Measurements from ENCODE around the gene SCG3.
"Not testable (repeated sequence)": the region's sequence is repeated elsewhere in the genome, so short reads cannot be mapped to it uniquely, and the experiment has no call there.

Gene SCG3

DNA sequence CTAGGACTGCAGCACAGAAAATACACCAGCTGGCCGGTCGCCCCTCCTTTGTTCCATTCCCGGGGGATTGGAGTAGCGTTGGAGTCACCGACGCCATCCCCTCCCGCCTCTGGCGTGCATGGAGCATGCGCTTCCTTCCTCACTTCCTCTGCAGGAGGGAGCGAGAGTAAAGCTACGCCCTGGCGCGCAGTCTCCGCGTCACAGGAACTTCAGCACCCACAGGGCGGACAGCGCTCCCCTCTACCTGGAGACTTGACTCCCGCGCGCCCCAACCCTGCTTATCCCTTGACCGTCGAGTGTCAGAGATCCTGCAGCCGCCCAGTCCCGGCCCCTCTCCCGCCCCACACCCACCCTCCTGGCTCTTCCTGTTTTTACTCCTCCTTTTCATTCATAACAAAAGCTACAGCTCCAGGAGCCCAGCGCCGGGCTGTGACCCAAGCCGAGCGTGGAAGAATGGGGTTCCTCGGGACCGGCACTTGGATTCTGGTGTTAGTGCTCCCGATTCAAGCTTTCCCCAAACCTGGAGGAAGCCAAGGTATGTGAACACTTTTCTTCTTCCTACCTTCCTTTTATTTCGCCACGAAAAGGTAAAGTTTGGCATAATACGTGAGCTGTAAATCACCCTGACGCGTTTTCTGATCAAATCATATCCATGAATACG is at the start of gene SCG3:
TSS of gene SCG3 (plus strand) at position 201 of the 661 bp plus-strand sequence. CDS start at position 454, 253 bp downstream.
- no peak for FAIRE-seq
- no peak for TF ChIP-seq POLR2A (IDR thresholded peaks at IDR 0.05; ENCODE audit: low read depth, low read length)
- DNase-seq (ENCODE audit: insufficient read length, low spot score) = no peak

DNA sequence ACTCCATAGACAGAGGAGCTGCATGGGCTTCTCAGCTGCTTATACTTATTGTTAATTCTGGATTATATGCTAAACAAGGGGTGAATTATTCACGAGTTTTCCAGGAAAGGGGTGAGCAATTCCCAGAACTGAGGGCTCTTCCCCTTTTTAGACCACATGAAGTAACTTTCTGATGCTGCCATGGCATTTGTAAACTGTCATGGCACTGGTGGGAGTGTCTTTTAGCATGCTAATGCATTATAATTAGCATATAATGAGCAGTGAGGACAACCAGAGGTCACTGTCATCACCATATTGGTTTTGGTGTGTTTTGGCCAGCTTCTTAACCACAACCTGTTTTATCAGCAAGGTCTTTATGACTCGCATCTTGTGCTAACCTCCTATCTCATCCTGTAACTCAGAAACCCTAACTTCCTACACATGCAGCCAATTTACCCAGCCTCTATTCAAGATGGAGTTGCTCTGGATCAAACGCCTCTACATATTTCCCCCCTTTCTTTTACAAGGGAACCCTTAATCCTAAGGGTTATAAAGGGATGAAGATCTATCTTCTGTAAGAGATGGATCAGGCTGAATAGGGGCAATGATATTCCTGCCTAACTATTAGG is 46.6 kb upstream of the SCG3 start:
- TF ChIP-seq POLR2A (IDR thresholded peaks at IDR 0.05; ENCODE audit: low read depth, low read length) = no peak
- FAIRE-seq = no peak
- DNase-seq (ENCODE audit: insufficient read length, low spot score) = no peak

DNA sequence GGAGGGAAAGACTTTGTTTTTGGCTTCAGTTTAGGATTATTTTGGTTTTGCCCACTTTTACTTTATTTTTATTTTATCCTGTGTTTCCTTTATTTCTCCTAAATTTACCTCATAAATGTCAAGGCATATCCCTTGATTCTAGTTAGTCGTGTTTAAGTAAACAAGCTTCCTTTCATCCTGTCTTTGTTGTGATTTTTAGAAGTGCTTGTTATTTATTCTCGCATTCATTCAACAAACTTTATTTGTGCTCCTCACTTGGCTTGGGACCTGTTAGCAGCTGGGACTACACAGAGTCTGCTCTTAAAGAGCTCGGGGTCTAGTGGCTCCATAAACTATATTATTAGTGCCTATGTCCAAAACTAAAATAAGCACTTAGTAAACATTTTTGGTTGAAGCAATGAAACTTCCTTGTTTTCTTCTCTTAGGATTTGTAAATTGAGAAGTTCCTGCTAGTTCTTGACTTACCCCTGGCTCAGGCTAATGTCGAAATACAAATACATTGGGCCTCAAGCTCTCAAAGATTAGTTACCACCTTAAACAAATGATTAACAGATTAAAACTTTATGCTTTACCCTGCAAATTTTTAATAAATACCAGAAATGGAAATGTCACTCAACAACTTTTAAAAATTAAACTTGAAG is 39.7 kb upstream of the SCG3 start:
- FAIRE-seq = no peak
- DNase-seq (ENCODE audit: insufficient read length, low spot score) = no peak
- TF ChIP-seq POLR2A (IDR thresholded peaks at IDR 0.05; ENCODE audit: low read depth, low read length) = no peak

DNA sequence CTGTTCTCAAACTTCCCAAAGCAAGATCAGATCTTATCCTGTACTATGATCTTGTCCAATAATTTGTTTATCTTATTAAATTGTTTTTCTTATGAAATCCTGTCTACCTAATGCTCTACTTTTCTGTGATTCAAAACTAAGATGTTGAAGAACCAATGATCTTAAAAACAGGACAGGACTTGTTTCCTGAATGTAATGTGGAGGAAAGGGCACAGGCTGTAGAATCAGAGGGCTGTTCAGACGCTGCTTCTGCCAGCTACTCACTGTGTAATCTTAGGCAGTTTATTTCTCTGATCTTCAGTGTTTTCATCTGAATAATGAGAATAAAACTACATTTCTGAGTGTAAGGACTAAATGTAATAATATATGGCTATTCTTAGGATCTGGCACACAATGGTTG is 38.6 kb upstream of the SCG3 start:
- no peak for FAIRE-seq
- no peak for TF ChIP-seq POLR2A (IDR thresholded peaks at IDR 0.05; ENCODE audit: low read depth, low read length)
- DNase-seq (ENCODE audit: insufficient read length, low spot score) = no peak

DNA sequence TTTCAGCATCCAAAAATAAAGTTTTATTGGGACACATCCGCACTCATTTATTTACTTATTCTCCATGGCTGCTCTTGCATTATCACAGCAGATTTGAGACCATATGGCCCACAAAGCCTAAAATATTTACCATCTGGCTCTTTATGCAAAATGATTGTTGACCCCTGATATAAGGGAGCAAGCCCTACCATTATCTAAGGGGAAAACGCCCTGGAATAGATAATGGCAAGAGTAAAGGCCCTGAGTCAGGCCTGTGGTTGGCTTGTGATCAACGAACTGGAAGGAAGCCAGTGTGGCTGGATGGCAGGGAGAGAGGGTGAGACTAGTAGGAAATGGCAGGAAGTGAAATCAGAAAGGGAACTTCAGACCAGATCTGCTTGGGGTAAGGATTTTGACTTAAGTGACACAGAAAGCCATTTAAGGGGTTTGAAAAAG is 34.2 kb upstream of the SCG3 start:
- DNase-seq (ENCODE audit: insufficient read length, low spot score) = peak; percentile 18
- peak; percentile 84 for FAIRE-seq
- TF ChIP-seq POLR2A (IDR thresholded peaks at IDR 0.05; ENCODE audit: low read depth, low read length) = no peak

DNA sequence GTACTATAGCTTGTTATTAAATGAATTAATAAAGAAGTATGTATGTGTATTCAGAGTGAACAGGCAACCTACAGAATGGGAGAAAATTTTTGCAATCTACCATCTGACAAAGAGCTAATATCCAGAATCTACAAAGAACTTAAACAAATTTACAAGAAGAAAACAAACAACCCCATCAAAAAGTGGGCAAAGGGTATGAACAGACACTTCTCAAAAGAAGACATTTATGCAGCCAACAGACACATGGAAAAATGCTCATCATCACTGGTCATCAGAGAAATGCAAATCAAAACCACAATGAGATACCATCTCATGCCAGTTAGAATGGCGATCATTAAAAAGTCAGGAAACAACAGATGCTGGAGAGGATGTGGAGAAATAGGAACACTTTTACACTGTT is 33.2 kb upstream of the SCG3 start:
- not testable (repeated sequence) for DNase-seq (ENCODE audit: insufficient read length, low spot score); FAIRE-seq

DNA sequence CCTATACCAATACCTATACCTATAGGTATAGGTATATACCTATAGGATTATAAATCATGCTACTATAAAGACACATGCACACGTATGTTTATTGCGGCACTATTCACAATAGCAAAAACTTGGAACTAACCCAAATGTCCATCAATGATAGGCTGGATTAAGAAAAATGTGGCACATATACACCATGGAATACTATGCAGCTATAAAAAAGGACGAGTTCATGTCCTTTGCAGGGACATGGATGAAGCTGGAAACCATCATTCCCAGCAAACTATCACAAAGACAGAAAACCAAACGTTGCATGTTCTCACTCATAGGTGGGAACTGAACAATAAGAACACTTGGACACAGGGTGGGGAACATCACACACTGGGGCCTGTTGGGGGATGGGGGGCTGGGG is 32.7 kb upstream of the SCG3 start:
- FAIRE-seq; DNase-seq (ENCODE audit: insufficient read length, low spot score): not testable (repeated sequence)

DNA sequence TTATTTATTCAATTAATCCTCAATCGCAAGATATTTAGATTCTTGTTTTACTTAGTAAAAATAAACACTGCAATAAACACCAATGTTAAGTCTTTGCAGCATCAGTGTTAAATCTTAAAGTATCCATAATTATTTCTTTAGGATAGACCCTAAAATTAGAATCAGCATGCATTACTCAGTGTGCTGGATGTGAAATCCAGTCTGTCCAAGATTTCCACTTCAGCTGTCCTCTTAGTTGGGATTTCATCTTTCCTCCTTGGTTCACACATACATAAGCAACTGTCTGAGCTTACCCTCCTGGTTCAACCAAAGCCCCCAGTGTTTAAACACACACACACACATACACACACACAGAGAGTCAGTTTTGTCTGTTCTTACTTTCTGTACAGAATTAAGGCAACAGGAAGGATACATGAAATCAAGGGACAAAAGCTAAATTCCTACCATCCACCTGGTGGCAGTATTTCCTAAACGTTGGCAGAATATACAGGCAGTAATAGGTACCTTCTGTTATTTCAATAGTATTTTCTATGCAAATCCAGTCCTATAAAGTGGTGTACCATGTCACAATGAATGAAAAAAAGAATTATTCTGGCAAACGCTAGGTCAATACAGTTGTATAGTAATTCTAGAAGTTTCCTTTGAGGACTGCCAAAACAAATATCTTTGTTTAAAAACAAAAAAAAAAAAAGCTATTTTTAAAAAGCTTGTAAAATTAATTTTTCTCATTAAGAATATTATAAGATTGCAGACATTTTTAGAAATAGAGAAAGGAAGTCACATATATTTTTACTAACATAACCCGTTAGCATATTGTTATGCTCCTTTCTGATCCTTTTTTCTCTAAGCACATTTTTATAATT is 31.4 kb upstream of the SCG3 start:
- TF ChIP-seq POLR2A (IDR thresholded peaks at IDR 0.05; ENCODE audit: low read depth, low read length) = no peak
- FAIRE-seq (peak; percentile 36), DNase-seq (ENCODE audit: insufficient read length, low spot score) (peak; percentile 7)

DNA sequence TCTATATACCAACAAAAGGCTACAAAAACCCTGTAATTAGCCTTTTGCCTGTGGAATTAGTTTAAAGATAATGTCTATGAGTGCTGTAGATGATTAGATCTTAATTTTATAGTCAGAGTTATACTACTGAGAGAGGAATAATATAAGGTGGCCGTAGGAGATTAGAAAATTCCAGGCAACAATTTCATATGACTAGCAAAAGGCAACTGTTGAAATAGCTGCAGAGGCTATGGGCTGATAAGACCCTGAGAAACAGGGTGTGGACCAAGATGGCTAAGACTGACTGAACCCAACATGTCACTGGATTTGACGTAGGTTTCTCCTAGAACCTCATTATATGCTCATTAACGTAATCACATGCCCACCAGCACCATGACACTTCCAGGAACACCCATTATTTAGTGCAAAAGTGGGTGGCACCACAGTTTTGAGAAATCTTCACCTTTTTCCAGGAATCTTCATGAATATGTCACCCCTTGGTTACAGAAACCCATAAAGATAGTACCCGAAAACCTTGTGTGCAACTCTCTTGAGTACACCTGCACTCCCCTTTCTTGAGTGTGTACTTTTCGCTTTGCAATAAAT is 29.1 kb upstream of the SCG3 start:
- no peak for TF ChIP-seq POLR2A (IDR thresholded peaks at IDR 0.05; ENCODE audit: low read depth, low read length)
- DNase-seq (ENCODE audit: insufficient read length, low spot score) (no peak), FAIRE-seq (no peak)

DNA sequence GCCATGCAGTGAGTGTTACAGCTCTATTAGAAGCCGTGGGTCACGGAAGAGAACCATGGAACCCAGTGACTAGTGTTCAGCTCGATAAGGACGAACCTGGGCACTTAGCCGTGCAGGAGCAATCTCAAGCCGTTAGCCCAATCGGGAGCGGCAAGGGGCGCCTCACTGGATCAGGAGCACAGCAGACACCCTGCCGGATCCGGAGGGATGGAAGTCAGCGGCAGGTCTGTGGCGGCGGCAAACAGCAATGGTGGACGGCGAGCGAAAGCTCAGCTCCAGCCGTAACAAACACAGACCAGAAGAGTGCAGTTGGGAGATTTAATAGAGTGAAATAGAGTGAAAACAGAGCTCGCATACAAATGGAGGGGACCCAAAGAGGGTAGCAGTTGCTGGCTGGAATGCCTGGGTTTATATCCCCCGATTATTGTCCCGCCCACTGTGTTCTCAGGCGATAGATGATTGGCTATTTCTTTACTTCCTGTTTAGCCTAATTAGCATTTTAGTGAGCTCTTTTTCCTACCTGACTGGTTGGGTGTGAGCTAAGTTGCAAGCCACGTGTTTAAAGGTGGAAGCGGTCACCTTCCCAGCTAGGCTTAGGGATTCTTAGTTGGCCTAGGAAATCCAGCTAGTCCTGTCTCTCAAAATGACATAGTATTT is 25.8 kb upstream of the SCG3 start:
- FAIRE-seq; DNase-seq (ENCODE audit: insufficient read length, low spot score): not testable (repeated sequence)

DNA sequence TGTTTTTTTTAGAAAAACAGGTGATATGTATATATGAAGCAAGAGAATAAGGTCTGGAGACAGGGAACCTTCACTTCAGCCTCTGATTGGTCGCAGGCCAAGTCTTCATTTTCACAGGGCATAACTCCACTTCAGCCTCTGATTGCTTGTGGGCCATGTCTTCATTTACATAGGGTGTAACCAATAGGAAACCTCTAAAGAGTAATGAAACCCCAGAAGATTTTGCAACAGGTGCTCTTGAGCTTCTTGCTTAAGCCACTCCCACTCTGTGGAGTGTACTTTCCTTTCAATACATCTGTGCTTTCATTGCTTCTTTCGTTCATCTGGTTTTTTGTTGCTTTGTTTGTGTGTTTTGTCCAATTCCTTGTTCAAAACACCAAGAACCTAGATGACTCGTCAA is 22.6 kb upstream of the SCG3 start:
- no peak for DNase-seq (ENCODE audit: insufficient read length, low spot score)
- no peak for TF ChIP-seq POLR2A (IDR thresholded peaks at IDR 0.05; ENCODE audit: low read depth, low read length)
- FAIRE-seq = no peak

DNA sequence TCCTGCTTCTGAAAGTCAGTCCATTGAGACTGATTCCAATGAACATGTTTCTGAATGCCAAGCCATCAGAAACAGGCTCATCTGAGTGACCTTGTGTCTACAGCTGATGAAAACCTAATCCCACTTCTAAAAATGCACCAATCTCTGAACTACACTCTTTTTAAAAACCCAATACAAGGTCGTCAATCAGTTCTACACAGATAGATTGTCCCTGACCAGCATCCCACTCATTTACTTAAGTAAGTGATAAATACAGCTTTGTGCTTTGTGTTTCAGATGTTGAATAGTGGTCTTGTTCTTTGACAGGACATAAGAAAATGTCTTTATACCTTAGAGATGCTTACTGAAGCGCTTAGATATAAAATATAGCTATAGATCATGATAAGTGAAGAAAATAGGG is 20.2 kb upstream of the SCG3 start:
- TF ChIP-seq POLR2A (IDR thresholded peaks at IDR 0.05; ENCODE audit: low read depth, low read length) = no peak
- DNase-seq (ENCODE audit: insufficient read length, low spot score) = no peak
- no peak for FAIRE-seq

DNA sequence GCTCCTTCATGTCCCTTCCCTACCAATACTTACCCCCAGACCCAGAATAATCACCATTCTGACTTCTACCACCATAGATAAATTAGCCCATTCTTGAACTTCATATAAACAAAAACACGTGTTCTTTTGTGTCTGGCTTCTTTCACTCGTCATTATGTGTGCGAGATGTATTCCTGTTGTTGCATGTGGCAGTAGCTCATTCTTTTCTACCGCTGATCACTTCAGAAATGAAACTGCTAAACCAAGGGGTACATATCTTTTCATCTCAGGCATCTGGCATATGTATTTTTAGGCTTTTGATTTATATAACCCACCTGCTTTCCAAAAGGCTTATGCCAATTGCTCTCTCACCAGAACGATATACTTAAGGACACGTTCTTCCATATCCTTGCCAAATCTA is 13.8 kb upstream of the SCG3 start:
- no peak for TF ChIP-seq POLR2A (IDR thresholded peaks at IDR 0.05; ENCODE audit: low read depth, low read length)
- no peak for FAIRE-seq

More for the DNA sequence above, 13.8 kb upstream of the SCG3 start:
- DNase-seq (ENCODE audit: insufficient read length, low spot score) = no peak
